Measurements from ENCODE around the gene TSPAN3.

Gene TSPAN3

DNA sequence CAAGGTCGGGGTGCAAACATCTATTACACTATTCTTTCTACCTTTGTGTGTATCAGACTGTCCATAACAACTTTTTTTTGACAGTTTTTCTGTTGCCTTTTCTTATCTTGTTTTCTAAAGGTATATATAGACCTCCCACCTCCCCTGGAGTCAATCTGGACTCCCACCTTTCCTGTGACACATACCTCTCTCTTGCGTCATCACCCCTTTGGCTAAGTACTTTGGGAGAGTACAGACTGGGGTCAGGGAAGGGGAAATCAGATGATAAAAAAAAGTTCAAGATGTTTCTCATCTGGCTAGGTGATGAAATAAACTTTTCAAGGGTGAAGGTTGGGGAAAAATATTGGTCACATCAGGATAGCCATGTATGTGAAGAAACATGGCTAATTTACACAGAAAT lies 17.2 kb downstream of the TSPAN3 start:
- Histone ChIP-seq H3K36me3 (ENCODE audit: insufficient read depth, low read length) (peaks cover 19% of the 10 kb centered on the region), H3K79me2 (ENCODE audit: control insufficient read depth, insufficient read depth, low read length, unreplicated experiment) (peaks cover 29% of the 10 kb centered on the region), H3K27me3 (ENCODE audit: insufficient read depth, low read length) (no peaks in the 10 kb centered on the region), H3K4me3 (ENCODE audit: low read depth, low read length) (no peak overlapping the region), H3K4me1 (ENCODE audit: control insufficient read depth, insufficient read depth, low read length, unreplicated experiment) (peaks cover 30% of the 10 kb centered on the region), H3K27ac (ENCODE audit: low read depth, low read length) (no peak overlapping the region), H2AFZ (ENCODE audit: low read length, unreplicated experiment) (no peak overlapping the region)

DNA sequence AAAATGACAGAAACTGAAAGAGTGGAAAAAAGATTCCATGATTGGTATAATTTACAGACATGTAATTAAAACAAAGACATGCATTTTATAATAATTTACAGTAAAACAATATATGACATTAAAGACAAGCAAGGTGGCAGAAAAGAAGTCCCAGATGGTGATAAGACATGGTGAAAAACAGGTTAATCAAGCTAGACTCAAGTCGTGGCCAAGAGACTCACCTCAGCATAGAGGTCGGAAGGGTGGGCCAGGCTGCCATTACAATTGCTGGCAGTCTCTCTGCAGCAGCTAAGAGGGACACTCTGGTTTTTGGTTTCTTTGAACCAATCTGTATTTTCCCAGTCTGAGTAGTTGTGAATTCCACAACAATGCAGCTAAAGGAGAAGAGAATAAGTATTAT lies 18.4 kb downstream of the TSPAN3 start:
- Histone ChIP-seq H3K79me2 (ENCODE audit: control insufficient read depth, insufficient read depth, low read length, unreplicated experiment) (peaks cover 18% of the 10 kb centered on the region), H3K4me3 (ENCODE audit: low read depth, low read length) (no peak overlapping the region), H3K4me1 (ENCODE audit: control insufficient read depth, insufficient read depth, low read length, unreplicated experiment) (peaks cover 22% of the 10 kb centered on the region), H3K27me3 (ENCODE audit: insufficient read depth, low read length) (no peaks in the 10 kb centered on the region), H3K36me3 (ENCODE audit: insufficient read depth, low read length) (peaks cover 19% of the 10 kb centered on the region), H3K27ac (ENCODE audit: low read depth, low read length) (no peak overlapping the region), H2AFZ (ENCODE audit: low read length, unreplicated experiment) (no peak overlapping the region)

DNA sequence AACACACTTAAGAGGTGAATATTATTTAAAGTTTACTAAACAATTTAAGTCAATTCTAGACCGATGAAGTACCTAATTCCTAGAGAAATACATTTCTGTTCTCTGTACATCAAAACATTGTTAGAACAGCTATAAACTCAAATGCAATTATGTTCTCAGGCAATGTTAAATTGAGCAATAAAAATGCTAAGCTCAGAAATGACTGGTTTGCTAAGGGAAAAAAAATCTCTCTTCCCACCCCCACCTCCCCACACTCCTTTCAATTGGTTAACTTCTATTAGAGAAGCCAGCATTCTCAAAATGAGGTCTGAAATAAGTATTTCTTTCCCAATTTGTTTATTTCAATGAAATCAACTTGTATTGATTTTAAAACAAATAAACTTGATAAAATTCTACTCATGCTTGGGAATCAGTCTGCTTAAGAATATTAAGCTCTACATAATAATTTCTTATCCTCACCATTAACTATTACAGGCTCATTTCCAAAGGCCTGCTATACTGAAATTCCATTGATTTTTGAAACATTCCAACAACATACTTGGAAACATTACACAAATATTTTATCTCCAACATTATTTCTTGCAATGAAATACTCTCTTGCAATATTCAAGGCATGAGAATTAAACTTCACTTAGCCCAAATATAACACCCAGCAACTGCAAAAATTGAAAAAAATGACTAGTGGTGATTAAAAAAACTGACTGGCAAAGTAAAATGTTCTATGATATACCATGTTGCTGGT lies 22.6 kb downstream of the TSPAN3 start:
- peaks cover 4% of the 10 kb centered on the region for H3K4me1 ChIP-seq (ENCODE audit: control insufficient read depth, insufficient read depth, low read length, unreplicated experiment)
- H3K27me3 ChIP-seq (ENCODE audit: insufficient read depth, low read length): no peaks in the 10 kb centered on the region
- no peak overlapping the region for H3K27ac ChIP-seq (ENCODE audit: low read depth, low read length)
- no peak overlapping the region for H3K4me3 ChIP-seq (ENCODE audit: low read depth, low read length)
- no peak overlapping the region for H2AFZ ChIP-seq (ENCODE audit: low read length, unreplicated experiment)
- H3K79me2 ChIP-seq (ENCODE audit: control insufficient read depth, insufficient read depth, low read length, unreplicated experiment): no peaks in the 10 kb centered on the region
- peaks cover 25% of the 10 kb centered on the region for H3K36me3 ChIP-seq (ENCODE audit: insufficient read depth, low read length)

DNA sequence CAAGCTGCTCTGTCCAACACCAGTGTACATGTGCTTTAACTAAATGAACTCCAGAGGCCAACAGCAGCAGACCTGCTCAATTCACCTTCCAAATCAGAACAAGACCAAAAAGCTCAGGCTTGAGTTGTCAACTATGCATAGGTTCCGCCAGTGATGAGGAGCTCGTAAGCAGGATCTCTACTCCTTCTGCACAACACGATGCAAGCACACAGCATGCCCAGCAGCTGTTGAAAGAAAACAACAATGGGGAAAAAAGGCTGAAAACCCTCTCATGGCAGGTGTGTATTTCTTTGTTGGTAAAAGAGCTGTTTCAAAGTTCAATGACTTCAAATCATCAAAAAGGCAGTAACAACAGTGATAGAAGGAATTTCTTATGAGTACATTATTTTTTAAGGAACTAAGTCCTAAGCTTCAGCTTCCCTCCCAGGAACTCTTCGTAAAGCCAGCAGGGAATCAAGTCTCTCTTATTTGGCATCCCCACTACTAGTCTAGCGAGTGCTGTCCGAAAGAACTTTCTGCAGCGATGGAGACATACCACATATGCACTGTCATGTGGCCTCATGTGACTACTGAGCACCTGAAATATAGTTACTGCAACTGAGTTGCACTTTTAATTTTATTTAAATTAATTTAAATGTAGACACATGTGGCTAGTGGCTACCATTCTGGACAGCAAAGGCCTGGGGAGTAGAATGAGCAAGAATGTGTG lies 24.1 kb downstream of the TSPAN3 start:
- H3K27me3 ChIP-seq (ENCODE audit: insufficient read depth, low read length): no peaks in the 10 kb centered on the region
- H3K4me1 ChIP-seq (ENCODE audit: control insufficient read depth, insufficient read depth, low read length, unreplicated experiment): peaks cover 4% of the 10 kb centered on the region
- no peak overlapping the region for H3K27ac ChIP-seq (ENCODE audit: low read depth, low read length)
- H2AFZ ChIP-seq (ENCODE audit: low read length, unreplicated experiment): no peak overlapping the region
- H3K36me3 ChIP-seq (ENCODE audit: insufficient read depth, low read length): peaks cover 15% of the 10 kb centered on the region
- no peak overlapping the region for H3K4me3 ChIP-seq (ENCODE audit: low read depth, low read length)
- no peaks in the 10 kb centered on the region for H3K79me2 ChIP-seq (ENCODE audit: control insufficient read depth, insufficient read depth, low read length, unreplicated experiment)

DNA sequence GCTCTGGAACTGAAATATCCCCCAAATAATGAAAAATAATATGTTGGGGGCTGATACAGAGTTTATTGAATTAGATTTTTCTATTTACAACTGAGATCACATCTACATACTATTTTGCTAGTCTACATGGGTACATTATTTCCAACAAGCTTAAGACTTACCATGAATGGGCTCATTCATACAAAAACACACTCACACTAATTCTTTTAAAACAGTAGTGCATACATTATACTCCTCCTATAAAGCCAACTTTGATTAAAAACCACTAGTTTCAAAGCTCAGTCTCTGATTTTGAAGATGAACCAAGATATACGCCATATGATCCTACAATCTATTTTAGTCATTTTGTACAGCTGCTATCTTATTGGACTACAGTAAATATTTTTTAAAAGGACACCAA lies 24.9 kb downstream of the TSPAN3 start:
- H3K27ac ChIP-seq (ENCODE audit: low read depth, low read length): no peak overlapping the region
- H3K79me2 ChIP-seq (ENCODE audit: control insufficient read depth, insufficient read depth, low read length, unreplicated experiment): no peaks in the 10 kb centered on the region
- peaks cover 4% of the 10 kb centered on the region for H3K4me1 ChIP-seq (ENCODE audit: control insufficient read depth, insufficient read depth, low read length, unreplicated experiment)
- peaks cover 15% of the 10 kb centered on the region for H3K36me3 ChIP-seq (ENCODE audit: insufficient read depth, low read length)
- no peak overlapping the region for H3K4me3 ChIP-seq (ENCODE audit: low read depth, low read length)
- H3K27me3 ChIP-seq (ENCODE audit: insufficient read depth, low read length): no peaks in the 10 kb centered on the region
- no peak overlapping the region for H2AFZ ChIP-seq (ENCODE audit: low read length, unreplicated experiment)

DNA sequence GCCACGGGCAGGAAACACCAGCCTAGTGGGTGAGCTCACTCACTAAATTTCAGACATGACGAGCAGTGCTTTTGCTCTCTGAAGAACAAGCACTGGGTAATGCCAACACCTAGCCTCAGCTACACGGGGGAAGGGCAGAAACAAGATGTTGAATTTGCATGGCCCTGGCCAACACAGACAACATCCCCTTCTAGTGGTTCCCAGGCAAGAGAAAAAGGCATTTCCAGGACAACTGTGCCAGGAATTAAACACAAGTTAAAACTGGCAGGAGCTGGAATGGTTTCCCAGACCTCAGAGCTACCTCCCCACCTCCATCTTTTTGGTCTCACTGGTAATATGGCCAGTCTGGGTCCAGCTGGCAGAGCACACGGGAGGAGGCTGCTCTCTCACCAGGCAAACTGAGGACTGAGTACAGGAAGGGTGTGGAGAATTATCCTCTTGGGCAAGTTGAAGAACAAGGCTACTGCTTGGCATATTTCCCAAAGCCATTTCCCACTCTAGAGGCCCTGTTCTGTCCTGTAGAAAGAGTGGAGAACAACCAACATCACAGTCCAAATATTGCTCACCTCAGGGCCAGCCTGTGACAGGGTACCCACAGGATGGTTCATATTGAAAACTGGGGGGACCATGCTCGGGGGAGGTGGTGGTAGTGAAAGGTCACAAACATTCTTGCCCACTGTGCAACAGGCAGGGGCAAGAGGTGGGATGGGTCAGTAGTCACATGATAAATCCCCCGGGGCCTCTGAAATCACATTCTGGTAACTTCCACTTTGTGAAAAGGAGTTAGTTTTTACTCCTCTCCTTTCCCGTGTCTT lies 26.5 kb downstream of the TSPAN3 start:
- H3K4me3 ChIP-seq (ENCODE audit: low read depth, low read length): no peak overlapping the region
- no peak overlapping the region for H2AFZ ChIP-seq (ENCODE audit: low read length, unreplicated experiment)
- peaks cover 11% of the 10 kb centered on the region for H3K36me3 ChIP-seq (ENCODE audit: insufficient read depth, low read length)
- H3K27me3 ChIP-seq (ENCODE audit: insufficient read depth, low read length): no peaks in the 10 kb centered on the region
- H3K4me1 ChIP-seq (ENCODE audit: control insufficient read depth, insufficient read depth, low read length, unreplicated experiment): peaks cover 4% of the 10 kb centered on the region
- 0 out of 2 replicates have a peak overlapping the region, but pooled peaks have one; percentile 3 for H3K27ac ChIP-seq (ENCODE audit: low read depth, low read length)
- H3K79me2 ChIP-seq (ENCODE audit: control insufficient read depth, insufficient read depth, low read length, unreplicated experiment): no peaks in the 10 kb centered on the region

DNA sequence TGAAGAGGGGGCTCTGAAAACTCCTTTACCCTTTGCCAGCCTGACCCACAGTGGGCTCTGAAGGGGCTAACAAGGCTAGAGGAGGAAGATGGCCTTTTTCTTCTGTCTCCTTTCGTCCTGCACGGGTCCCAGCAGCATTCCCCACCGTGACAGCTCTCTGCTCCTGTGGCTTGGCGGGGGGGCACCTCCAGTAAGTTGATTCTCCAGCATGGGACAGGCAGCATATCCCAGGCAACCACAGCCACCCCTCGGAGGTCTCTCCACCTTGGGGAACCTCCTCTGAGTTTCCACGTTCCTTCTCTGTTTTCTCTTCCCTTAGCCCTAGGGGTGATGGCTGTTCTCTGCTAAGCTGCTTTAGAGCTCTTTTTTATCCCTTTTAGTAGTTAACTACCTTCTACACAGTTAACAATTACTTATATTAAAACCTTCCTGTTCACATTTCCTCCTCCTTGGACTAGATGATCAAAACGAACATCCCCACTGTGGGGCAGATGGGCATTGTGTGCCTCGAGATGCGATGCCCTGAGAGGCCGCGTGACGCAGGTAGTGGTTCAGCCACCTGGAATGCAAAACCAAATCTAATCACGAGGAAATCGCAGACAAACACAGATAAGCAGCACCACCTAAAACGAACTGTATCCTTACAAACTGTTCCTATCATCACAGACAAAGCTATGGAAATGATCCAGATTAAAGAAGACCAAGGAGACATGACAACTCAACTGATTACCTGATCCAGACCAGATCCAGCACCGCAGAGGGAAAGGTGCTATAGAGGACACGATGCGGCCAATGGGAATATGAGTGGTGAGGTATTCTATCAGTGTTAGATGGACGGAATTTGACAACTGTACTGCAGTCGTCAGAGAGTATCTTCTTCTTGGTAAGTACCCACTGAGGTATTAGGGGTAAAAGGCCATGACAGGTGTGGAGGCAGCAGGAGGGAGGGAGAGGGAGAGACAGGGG lies 27.7 kb downstream of the TSPAN3 start:
- Histone ChIP-seq H3K36me3 (ENCODE audit: insufficient read depth, low read length) (0 out of 2 replicates have a peak, but pooled peaks cover 7% of the 10 kb centered on the region), H3K27me3 (ENCODE audit: insufficient read depth, low read length) (no peaks in the 10 kb centered on the region), H3K4me3 (ENCODE audit: low read depth, low read length) (no peak overlapping the region), H3K79me2 (ENCODE audit: control insufficient read depth, insufficient read depth, low read length, unreplicated experiment) (no peaks in the 10 kb centered on the region), H3K4me1 (ENCODE audit: control insufficient read depth, insufficient read depth, low read length, unreplicated experiment) (peaks cover 4% of the 10 kb centered on the region), H2AFZ (ENCODE audit: low read length, unreplicated experiment) (no peak overlapping the region), H3K27ac (ENCODE audit: low read depth, low read length) (no peak overlapping the region)

DNA sequence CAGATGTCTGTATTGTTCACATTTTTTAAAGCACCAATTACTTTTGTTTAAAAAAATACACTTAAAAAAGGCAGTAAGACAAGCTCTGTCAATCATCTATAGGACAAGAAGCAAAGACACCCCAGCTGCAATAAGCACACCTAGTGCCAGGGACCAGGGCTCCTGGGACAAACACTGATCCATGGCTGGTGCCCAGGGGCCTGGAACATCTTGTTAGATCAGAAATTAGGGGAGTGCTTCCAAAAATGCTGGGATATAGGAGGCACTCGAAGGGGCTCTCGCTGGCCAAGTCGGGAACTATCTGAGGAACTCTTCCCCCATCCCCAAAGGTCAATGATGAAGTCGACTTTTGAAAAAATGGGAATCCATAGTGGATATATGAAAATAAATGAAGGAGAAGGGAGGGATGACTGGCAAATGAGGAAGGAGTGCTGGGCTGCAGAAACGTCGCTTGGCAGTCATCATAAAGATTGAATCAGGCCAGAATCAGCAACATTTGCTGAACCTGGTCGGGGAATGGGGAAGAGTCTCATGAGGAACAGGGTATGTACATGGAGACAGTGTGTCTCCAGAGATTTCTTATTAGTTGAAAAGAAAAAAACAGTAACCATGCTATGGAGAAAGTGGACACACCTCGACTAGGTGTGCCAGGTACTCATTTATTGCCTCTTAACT lies 28.5 kb downstream of the TSPAN3 start:
- no peaks in the 10 kb centered on the region for H3K27me3 ChIP-seq (ENCODE audit: insufficient read depth, low read length)
- no peak overlapping the region for H3K4me3 ChIP-seq (ENCODE audit: low read depth, low read length)
- H3K36me3 ChIP-seq (ENCODE audit: insufficient read depth, low read length): 0 out of 2 replicates have a peak, but pooled peaks cover 7% of the 10 kb centered on the region
- H3K27ac ChIP-seq (ENCODE audit: low read depth, low read length): no peak overlapping the region
- H3K79me2 ChIP-seq (ENCODE audit: control insufficient read depth, insufficient read depth, low read length, unreplicated experiment): no peaks in the 10 kb centered on the region
- H3K4me1 ChIP-seq (ENCODE audit: control insufficient read depth, insufficient read depth, low read length, unreplicated experiment): peaks cover 4% of the 10 kb centered on the region
- no peak overlapping the region for H2AFZ ChIP-seq (ENCODE audit: low read length, unreplicated experiment)

DNA sequence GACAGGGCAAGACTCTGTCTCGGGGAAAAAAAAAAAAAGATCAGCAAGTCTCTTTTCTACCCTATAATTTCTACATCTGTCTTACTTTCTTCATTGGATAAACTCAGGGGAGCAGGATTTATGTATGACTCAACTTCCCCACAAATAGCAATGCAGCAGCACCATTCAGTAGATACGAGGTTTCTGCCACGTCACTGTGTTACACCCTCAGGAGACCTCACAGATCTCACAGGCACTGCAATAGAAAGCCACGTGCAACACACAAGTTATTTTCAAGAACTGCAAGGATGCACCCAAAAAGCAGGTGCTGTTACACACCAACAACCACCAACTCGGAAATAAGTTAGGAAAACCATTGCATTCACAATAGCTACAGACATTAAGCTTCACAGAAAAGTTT lies 30.2 kb downstream of the TSPAN3 start:
- Histone ChIP-seq H3K4me3 (ENCODE audit: low read depth, low read length) (no peak overlapping the region), H3K79me2 (ENCODE audit: control insufficient read depth, insufficient read depth, low read length, unreplicated experiment) (no peaks in the 10 kb centered on the region), H3K4me1 (ENCODE audit: control insufficient read depth, insufficient read depth, low read length, unreplicated experiment) (peaks cover 4% of the 10 kb centered on the region), H3K36me3 (ENCODE audit: insufficient read depth, low read length) (no peaks in the 10 kb centered on the region), H3K27ac (ENCODE audit: low read depth, low read length) (peak overlapping the region; percentile 50), H3K27me3 (ENCODE audit: insufficient read depth, low read length) (no peaks in the 10 kb centered on the region), H2AFZ (ENCODE audit: low read length, unreplicated experiment) (no peak overlapping the region)
